SU-DHL-6 (cell line): ENCODE measurements around the gene FAXC.

ENCODE experiments used
- H2AFZ ChIP-seq: fragments of 200-600 bp; sonication (generic); 2 replicates; pipeline ENCODE4 v1.6.1; 2014; ENCODE audit warnings: low read depth, mild to moderate bottlenecking, moderate library complexity, mixed read lengths, antibody characterized with exemption, low read length; ENCODE audit not compliant: severe bottlenecking
- H3F3A ChIP-seq: fragments of 200-600 bp; shearing (Covaris generic); 2 replicates; pipeline ENCODE4 v1.6.0; 2016; ENCODE audit warnings: antibody characterized with exemption, mild to moderate bottlenecking; ENCODE audit not compliant: insufficient read depth
- H3K27ac ChIP-seq: fragments of 200-600 bp; sonication (generic); 2 replicates; pipeline ENCODE4 v1.5.1; 2016; ENCODE audit warnings: low read depth, mild to moderate bottlenecking, low read length, moderate library complexity, mixed read lengths
- H3K27me3 ChIP-seq: fragments of 200-600 bp; sonication (generic), shearing (Covaris generic); 2 replicates; pipeline ENCODE4 v1.6.0; 2014; ENCODE audit warnings: mild to moderate bottlenecking, low read length
- H3K36me3 ChIP-seq: fragments of 200-600 bp; sonication (generic); 2 replicates; pipeline ENCODE4 v1.6.1; 2014; ENCODE audit warnings: mild to moderate bottlenecking, low read length, mixed read lengths
- H3K4me2 ChIP-seq: fragments of 300-600, 200-600 bp; shearing (Covaris generic), sonication (generic); 2 replicates; pipeline ENCODE4 v1.6.0; 2014; ENCODE audit warnings: low read length, low read depth, mild to moderate bottlenecking; ENCODE audit not compliant: poor library complexity, severe bottlenecking
- H3K4me3 ChIP-seq: fragments of 200-600 bp; sonication (generic); 2 replicates; pipeline ENCODE4 v1.5.1; 2014; ENCODE audit warnings: antibody characterized with exemption, low read length, mild to moderate bottlenecking, mixed read lengths; ENCODE audit not compliant: insufficient read depth, poor library complexity, severe bottlenecking
- H3K79me2 ChIP-seq: fragments of 200-600 bp; sonication (generic); 2 replicates; pipeline ENCODE4 v1.6.1; 2014; ENCODE audit warnings: mild to moderate bottlenecking, low read length, moderate library complexity; ENCODE audit not compliant: insufficient read depth
- H3K9ac ChIP-seq: fragments of 200-600 bp; sonication (generic); 2 replicates; pipeline ENCODE4 v1.7.0; 2014; ENCODE audit warnings: mild to moderate bottlenecking, low read length
- H3K9me2 ChIP-seq: fragments of 200-600 bp; sonication (generic); replicated peaks from 2 replicates; pipeline ENCODE4 v1.6.1; 2014; ENCODE audit warnings: low read length; ENCODE audit not compliant: insufficient read depth
- H3K9me3 ChIP-seq: fragments of 200-600 bp; sonication (generic); 2 replicates; pipeline ENCODE4 v1.6.1; 2014; ENCODE audit warnings: low read length, mixed read lengths; ENCODE audit not compliant: insufficient read depth
- H4K20me1 ChIP-seq: fragments of 200-600 bp; sonication (generic); 2 replicates; pipeline ENCODE4 v1.6.1; 2014; ENCODE audit warnings: low read depth, mild to moderate bottlenecking, antibody characterized with exemption, low read length, moderate library complexity, mixed read lengths
- CTCF ChIP-seq: fragments of 200-600 bp; sonication (generic); IDR thresholded peaks from one replicate; pipeline ENCODE4 v1.5.1; 2017; ENCODE audit warnings: antibody characterized with exemption, mild to moderate bottlenecking, low read length, moderate library complexity; ENCODE audit not compliant: insufficient read depth, poor library complexity, severe bottlenecking
- EZH2phosphoT487 ChIP-seq: fragments of 200-600 bp; sonication (generic), shearing (Covaris generic); conservative IDR thresholded peaks from 2 replicates; pipeline ENCODE4 v1.6.1; 2018; ENCODE audit warnings: mild to moderate bottlenecking, antibody characterized with exemption, low read length, moderate library complexity, mixed read lengths

The FAXC gene

DNA sequence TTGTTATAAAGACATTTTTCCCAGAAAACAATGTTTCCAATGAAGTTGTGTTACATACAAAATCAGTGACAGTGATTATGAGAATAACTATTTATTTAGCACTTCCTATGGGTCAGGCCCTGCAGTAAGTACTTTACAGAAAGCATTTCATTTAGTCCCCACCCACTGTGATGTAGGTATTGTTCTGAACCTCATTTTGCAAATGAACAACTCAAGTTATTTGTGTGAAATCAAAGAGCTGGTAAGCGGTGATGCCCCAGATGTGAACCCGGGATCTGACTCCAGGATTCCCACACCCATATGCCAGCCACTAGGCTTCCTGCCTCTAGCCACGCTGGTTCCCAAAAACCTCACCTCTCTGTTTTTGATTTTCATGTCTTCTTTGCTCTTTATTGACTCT is 30.9 kb downstream of the FAXC start:
- TF ChIP-seq CTCF (no peak), EZH2phosphoT487 (no peak)
- H3K4me2 ChIP-seq, result no peak overlapping the region
- H3K4me3 ChIP-seq, result no peak overlapping the region
- no peak overlapping the region for H3K27ac ChIP-seq
- no peaks in the 10 kb centered on the region for H3K79me2 ChIP-seq
- H3F3A ChIP-seq, result no peaks in the 10 kb centered on the region
- H3K9me3 ChIP-seq, result no peaks in the 10 kb centered on the region
- no peaks in the 10 kb centered on the region for H3K27me3 ChIP-seq
- no peak overlapping the region for H2AFZ ChIP-seq
- no peaks in the 10 kb centered on the region for H3K9me2 ChIP-seq
- H3K9ac ChIP-seq, result no peak overlapping the region
- no peaks in the 10 kb centered on the region for H4K20me1 ChIP-seq
- H3K36me3 ChIP-seq, result no peaks in the 10 kb centered on the region

DNA sequence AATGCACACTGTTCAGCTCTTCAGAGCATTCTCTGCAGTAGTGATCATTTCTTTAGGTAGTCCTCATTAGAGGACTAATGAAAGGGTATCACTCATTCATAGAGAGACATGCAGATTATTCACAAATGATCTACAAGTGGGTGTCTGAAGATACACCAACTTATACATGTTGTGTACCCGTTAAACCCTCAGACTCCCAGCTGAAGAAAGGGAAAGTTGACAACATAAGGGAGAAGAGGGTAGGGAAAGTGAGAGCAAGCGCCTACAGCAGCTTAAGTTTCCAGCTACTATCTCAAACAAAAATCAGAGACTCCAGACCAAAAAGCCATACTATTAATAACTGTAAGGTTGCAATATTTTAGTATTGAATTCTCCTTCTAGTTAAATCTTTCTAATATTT is 37.1 kb downstream of the FAXC start:
- Histone ChIP-seq H3F3A (no peaks in the 10 kb centered on the region), H3K9ac (no peak overlapping the region)

DNA sequence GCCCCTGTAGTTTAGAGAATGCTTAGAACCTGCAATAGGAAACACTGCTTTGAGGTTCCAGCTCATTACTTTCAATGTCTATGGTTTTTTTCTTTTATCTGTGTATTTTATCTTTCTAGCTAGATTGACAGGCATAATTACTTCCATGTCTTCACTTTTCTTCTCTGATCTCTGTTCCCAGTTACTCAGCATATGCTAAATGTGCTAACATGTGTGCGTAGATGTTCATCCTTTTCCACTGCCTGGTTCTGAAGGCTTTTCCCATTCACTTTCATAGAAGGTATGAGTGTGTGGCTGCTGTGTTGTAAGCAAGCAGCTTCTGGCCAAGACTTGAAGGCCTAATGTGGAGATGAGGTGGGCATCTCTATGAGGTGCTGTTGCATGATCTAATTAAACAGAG is 38.9 kb downstream of the FAXC start:
- Histone ChIP-seq H3K4me2 (no peak overlapping the region), H3K79me2 (no peaks in the 10 kb centered on the region), H3K4me3 (no peak overlapping the region), H4K20me1 (no peaks in the 10 kb centered on the region), H3K27me3 (no peaks in the 10 kb centered on the region), H2AFZ (no peak overlapping the region), H3K9me3 (no peaks in the 10 kb centered on the region), H3K9ac (no peak overlapping the region), H3K9me2 (no peaks in the 10 kb centered on the region), H3K27ac (no peak overlapping the region), H3K36me3 (no peaks in the 10 kb centered on the region), H3F3A (no peaks in the 10 kb centered on the region)
- TF ChIP-seq CTCF (no peak), EZH2phosphoT487 (no peak)

More for the DNA sequence above, 37.1 kb downstream of the FAXC start:
- H3K79me2 ChIP-seq, result no peaks in the 10 kb centered on the region
- no peak overlapping the region for H3K4me3 ChIP-seq
- H3K27ac ChIP-seq, result no peak overlapping the region
- H3K4me2 ChIP-seq, result no peak overlapping the region
- H3K9me2 ChIP-seq, result no peaks in the 10 kb centered on the region
- H3K36me3 ChIP-seq, result no peaks in the 10 kb centered on the region
- no peaks in the 10 kb centered on the region for H3K27me3 ChIP-seq
- no peak for TF ChIP-seq EZH2phosphoT487
- TF ChIP-seq CTCF, result no peak
- H2AFZ ChIP-seq, result no peak overlapping the region
- no peaks in the 10 kb centered on the region for H3K9me3 ChIP-seq
- no peaks in the 10 kb centered on the region for H4K20me1 ChIP-seq
